Measurements from ENCODE around the gene MT1E.

GRCh38 chr16:56610017-56610608 lies 15.5 kb upstream of the MT1E start:
- no peak for TF ChIP-seq CTCF (IDR thresholded peaks at IDR 0.05; ENCODE audit: poor library complexity, severe bottlenecking)
- TF ChIP-seq REST (IDR thresholded peaks at IDR 0.05; ENCODE audit: borderline replicate concordance) = no peak
